Tibial nerve (tissue), 4 donors: Measurements from ENCODE around the gene OSBPL5.

Experiments used
- EP300 ChIP-seq, 2 donors: sonication (generic); formaldehyde crosslinking; IDR thresholded peaks; one replicate each; pipeline ENCODE4 v1.6.1; 2017; ENCODE audit warnings: antibody characterized with exemption in 2 of 2, mild to moderate bottlenecking in 1 of 2
- POLR2A ChIP-seq, 2 donors: fragments of 450-650 bp; IDR thresholded peaks; one replicate each; pipeline ENCODE4 v1.6.1; 2017; ENCODE audit warnings: antibody characterized with exemption in 2 of 2, mild to moderate bottlenecking in 2 of 2, moderate library complexity in 2 of 2
- TF ChIP-seq, protein P1 (sequence below), 5 experiments: fragments of 200-600 bp in 3 of 5; fragments of 450-650 bp in 2 of 5; sonication (generic) in 3 of 5; IDR thresholded peaks; one replicate each; pipeline ENCODE4 v1.5.1; 2016 to 2019; ENCODE audit warnings: antibody characterized with exemption in 5 of 5, mild to moderate bottlenecking in 3 of 5, moderate library complexity in 2 of 5

DNA sequence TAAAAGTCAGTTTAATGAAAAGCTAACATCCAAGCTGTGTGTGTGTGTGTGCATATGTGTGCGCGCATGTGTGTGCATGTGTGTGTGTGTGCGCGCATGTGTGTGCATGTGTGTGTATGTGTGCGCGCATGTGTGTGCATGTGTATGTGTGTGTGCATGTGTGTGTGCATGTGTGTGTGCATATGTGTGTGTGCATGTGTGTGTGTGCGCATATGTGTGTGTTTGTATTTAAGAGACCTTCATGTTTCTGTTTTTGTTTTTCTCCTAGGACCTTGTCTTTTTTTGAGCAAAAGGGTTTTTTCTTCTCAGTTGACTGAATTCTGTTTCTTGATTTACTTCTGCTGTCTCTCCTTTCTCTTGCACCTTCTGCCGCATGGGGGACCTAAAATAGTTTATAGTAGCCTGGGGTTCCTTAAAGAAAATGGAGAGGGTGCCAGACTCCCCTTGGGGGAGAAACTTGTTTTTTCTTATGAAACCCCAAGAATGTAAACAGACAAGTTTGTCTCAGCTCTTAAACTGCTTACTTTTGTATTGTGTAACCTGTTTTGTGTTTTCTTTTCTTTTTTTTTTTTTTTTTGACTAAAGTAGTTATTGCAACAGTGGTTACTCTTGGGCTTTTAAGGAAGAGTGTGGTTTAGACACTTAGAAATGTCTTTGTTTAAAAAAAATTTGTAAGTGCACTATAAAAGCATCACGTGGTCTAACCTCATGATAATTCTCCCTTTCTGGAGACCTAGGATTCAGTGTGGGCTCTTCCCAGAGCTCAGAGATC, 53.0 kb downstream of the OSBPL5 start:
- no peak for TF ChIP-seq POLR2A (IDR thresholded peaks at IDR 0.05)
- TF ChIP-seq, protein P1, sequence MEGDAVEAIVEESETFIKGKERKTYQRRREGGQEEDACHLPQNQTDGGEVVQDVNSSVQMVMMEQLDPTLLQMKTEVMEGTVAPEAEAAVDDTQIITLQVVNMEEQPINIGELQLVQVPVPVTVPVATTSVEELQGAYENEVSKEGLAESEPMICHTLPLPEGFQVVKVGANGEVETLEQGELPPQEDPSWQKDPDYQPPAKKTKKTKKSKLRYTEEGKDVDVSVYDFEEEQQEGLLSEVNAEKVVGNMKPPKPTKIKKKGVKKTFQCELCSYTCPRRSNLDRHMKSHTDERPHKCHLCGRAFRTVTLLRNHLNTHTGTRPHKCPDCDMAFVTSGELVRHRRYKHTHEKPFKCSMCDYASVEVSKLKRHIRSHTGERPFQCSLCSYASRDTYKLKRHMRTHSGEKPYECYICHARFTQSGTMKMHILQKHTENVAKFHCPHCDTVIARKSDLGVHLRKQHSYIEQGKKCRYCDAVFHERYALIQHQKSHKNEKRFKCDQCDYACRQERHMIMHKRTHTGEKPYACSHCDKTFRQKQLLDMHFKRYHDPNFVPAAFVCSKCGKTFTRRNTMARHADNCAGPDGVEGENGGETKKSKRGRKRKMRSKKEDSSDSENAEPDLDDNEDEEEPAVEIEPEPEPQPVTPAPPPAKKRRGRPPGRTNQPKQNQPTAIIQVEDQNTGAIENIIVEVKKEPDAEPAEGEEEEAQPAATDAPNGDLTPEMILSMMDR (IDR thresholded peaks at IDR 0.05): no peak
- TF ChIP-seq EP300 (IDR thresholded peaks at IDR 0.05): peak in 1 of 2 donors; percentile 34
